GM12865 (cell line): ENCODE measurements around the gene ALG1L2.
"Not testable (repeated sequence)": the region's sequence is repeated elsewhere in the genome, so short reads cannot be mapped to it uniquely, and the experiment has no call there.

Experiments
- DNase-seq: peaks from one replicate; pipeline ENCODE4 v3.0.0; 2010; ENCODE audit warnings: low read depth
- H3K4me3 ChIP-seq: 2 replicates; pipeline ENCODE4 v1.5.1; 2011; ENCODE audit warnings: mild to moderate bottlenecking, low read depth, low read length, control low read depth
- CTCF ChIP-seq: IDR thresholded peaks from 2 replicates; pipeline ENCODE4 v1.5.1; 2011; ENCODE audit warnings: low read length, control low read depth, low read depth, inconsistent platforms; ENCODE audit not compliant: insufficient read depth; ENCODE audit errors: missing control alignments

The ALG1L2 gene

GRCh38 chr3:130143648-130144327, 62.2 kb downstream of the ALG1L2 start:
- not testable (repeated sequence) for DNase-seq, H3K4me3 ChIP-seq
- peak; percentile 21 for TF ChIP-seq CTCF

GRCh38 chr3:130144328-130144650, 62.7 kb downstream of the ALG1L2 start:
- not testable (repeated sequence) for DNase-seq, H3K4me3 ChIP-seq

- H3K4me3 ChIP-seq, DNase-seq: not testable (repeated sequence)
Observed at GRCh38 chr3:130145456-130145855, 63.8 kb downstream of the ALG1L2 start.

- H3K4me3 ChIP-seq, DNase-seq: not testable (repeated sequence)
Observed at GRCh38 chr3:130146465-130146864, 64.8 kb downstream of the ALG1L2 start.
